Measurements from ENCODE around the gene PPP2R2B.

PPP2R2B gene

GRCh38 chr5:146533260-146533857 lies 345.2 kb downstream of the PPP2R2B start:
- peak; percentile 86 for FAIRE-seq
